ENCODE measurements around the gene SCNN1G. TPM values are rescaled to one million over a fixed set of nuclear protein-coding genes. Genes with fewer than 3 reads are reported as not detected.

The SCNN1G gene
- total RNA-seq, 1 experiment from 2014 or later: 1.3 TPM

DNA sequence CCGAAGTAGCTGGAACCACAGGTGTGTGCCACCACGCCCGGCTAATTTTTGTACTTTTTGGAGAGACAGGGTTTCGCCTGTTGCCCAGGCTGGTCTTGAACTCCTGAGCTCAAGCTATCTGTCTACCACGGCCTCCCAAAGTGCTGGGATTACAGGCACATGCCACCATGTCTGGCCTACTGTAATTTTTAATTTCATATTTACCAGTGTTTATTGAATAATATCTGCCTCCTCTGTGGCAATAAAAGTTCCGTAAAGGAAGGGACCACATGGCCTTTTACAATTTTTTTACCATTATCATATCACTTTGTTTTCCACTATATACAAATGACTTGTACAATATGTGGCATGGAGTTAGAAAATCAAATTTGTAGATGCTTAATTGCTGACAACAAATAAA, 41.0 kb upstream of the SCNN1G start:
- TF ChIP-seq, protein P1, sequence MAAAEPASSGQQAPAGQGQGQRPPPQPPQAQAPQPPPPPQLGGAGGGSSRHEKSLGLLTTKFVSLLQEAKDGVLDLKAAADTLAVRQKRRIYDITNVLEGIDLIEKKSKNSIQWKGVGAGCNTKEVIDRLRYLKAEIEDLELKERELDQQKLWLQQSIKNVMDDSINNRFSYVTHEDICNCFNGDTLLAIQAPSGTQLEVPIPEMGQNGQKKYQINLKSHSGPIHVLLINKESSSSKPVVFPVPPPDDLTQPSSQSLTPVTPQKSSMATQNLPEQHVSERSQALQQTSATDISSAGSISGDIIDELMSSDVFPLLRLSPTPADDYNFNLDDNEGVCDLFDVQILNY (CRISPR knock-in tag; IDR thresholded peaks at IDR 0.05): no peak
- TF ChIP-seq ZNF396 (CRISPR knock-in tag; IDR thresholded peaks at IDR 0.05; ENCODE audit: borderline replicate concordance): no peak
- no peak for TF ChIP-seq ATF2 (CRISPR knock-in tag; IDR thresholded peaks at IDR 0.05; ENCODE audit: borderline replicate concordance, low read depth)
- no peak for TF ChIP-seq NR3C1 (CRISPR knock-in tag; conservative IDR thresholded peaks at IDR 0.05; ENCODE audit: low read depth)
- H3K27me3 Mint-ChIP-seq (ENCODE audit: low read depth): no peaks in the 10 kb centered on the region
- H3K27ac Mint-ChIP-seq: no peak overlapping the region
- POLR2A ChIA-PET: no interaction called here
- CTCF ChIA-PET: interaction anchor here (1.0 kb wide), 1 partner anchor 41 kb away, joined by 3 read pairs; the partner anchor contains the start of gene SCNN1G
- no peak overlapping the region for H3K4me3 Mint-ChIP-seq
- ATAC-seq: no peak
- no peaks in the 10 kb centered on the region for H3K9me3 Mint-ChIP-seq
- peaks cover 42% of the 10 kb centered on the region for H3K4me1 Mint-ChIP-seq
- no peak for DNase-seq (ENCODE audit: low spot score)
- H3K36me3 Mint-ChIP-seq: no peaks in the 10 kb centered on the region; the same call in 1 of the 2 replicates

DNA sequence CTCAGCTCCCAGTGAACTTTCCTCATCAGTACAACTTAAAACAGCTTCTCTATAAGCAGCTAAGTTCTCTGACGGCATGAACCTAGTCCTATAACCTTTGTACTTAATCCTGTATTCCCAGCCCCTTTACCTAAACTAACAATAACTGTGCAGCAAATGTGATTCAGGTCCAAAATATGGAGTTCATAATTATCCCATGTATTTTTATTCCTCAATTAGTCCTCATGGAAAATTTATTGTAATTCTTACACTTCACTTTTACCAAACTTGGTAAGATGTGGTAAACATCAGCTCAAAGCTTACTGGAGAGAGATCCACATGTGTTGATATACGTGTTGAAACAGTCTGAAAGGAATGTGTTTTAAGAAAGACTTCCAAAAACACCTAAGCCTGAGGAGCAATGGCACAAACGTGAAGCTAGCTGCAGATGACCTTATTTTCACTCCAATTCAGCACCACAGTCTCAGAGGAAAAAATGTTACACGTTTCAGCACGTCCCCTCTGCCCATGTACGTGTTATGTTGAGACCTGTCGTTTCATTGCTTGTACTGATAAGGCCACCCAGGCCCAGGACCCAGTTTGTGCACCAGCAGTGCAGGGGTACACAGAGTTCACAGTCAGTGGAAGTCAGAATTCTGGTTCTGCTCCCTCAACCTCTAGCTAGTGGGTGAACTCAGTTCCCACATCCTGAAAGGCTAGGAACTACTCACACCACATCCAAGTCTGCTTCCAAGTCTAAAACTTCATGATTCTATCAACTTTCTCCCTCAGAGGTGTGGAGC, 40.4 kb upstream of the SCNN1G start:
- no peak overlapping the region for H3K4me3 Mint-ChIP-seq
- ChIA-PET CTCF (interaction anchor here (1.0 to 1.4 kb wide), 2 partner anchors 41 to 294 kb away, joined by 3 to 4 read pairs; partner anchors contain the start of gene SCNN1G), POLR2A (interaction anchor here (0.6 kb wide), 1 partner anchor 22 kb away, joined by 3 read pairs; no protein-coding TSS in a partner anchor)
- ATAC-seq (no peak), DNase-seq (ENCODE audit: low spot score) (no peak)
- no peaks in the 10 kb centered on the region for H3K27me3 Mint-ChIP-seq (ENCODE audit: low read depth)
- no peaks in the 10 kb centered on the region; the same call in 1 of the 2 replicates for H3K36me3 Mint-ChIP-seq
- H3K27ac Mint-ChIP-seq: no peak overlapping the region
- TF ChIP-seq, protein P2, sequence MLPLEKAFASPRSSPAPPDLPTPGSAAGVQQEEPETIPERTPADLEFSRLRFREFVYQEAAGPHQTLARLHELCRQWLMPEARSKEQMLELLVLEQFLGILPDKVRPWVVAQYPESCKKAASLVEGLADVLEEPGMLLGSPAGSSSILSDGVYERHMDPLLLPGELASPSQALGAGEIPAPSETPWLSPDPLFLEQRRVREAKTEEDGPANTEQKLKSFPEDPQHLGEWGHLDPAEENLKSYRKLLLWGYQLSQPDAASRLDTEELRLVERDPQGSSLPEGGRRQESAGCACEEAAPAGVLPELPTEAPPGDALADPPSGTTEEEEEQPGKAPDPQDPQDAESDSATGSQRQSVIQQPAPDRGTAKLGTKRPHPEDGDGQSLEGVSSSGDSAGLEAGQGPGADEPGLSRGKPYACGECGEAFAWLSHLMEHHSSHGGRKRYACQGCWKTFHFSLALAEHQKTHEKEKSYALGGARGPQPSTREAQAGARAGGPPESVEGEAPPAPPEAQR (CRISPR knock-in tag; IDR thresholded peaks at IDR 0.05): no peak
- TF ChIP-seq ZNF232 (CRISPR knock-in tag; IDR thresholded peaks at IDR 0.05): no peak
- TF ChIP-seq MXD4 (CRISPR knock-in tag; IDR thresholded peaks at IDR 0.05; ENCODE audit: borderline replicate concordance): no peak
- no peak for TF ChIP-seq NR2C2 (CRISPR knock-in tag; IDR thresholded peaks at IDR 0.05)
- TF ChIP-seq TEAD1 (CRISPR knock-in tag; IDR thresholded peaks at IDR 0.05): no peak
- TF ChIP-seq, protein P3, sequence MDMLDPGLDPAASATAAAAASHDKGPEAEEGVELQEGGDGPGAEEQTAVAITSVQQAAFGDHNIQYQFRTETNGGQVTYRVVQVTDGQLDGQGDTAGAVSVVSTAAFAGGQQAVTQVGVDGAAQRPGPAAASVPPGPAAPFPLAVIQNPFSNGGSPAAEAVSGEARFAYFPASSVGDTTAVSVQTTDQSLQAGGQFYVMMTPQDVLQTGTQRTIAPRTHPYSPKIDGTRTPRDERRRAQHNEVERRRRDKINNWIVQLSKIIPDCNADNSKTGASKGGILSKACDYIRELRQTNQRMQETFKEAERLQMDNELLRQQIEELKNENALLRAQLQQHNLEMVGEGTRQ (CRISPR knock-in tag; IDR thresholded peaks at IDR 0.05): no peak
- TF ChIP-seq RELA (CRISPR knock-in tag; IDR thresholded peaks at IDR 0.05; ENCODE audit: borderline replicate concordance): no peak
- no peak for TF ChIP-seq GTF2I (CRISPR knock-in tag; conservative IDR thresholded peaks at IDR 0.05)
- TF ChIP-seq HMGXB4 (CRISPR knock-in tag; IDR thresholded peaks at IDR 0.05): no peak
- no peak for TF ChIP-seq ETV6 (CRISPR knock-in tag; IDR thresholded peaks at IDR 0.05)
- TF ChIP-seq ZNF281 (CRISPR knock-in tag; IDR thresholded peaks at IDR 0.05): no peak
- H3K4me1 Mint-ChIP-seq: peaks cover 49% of the 10 kb centered on the region
- no peaks in the 10 kb centered on the region for H3K9me3 Mint-ChIP-seq

All from WTC11 (cell line).